ENCODE data around the gene HOXC11. TPM values are rescaled to one million over a fixed set of nuclear protein-coding genes. Genes with fewer than 3 reads are reported as not detected.

HOXC11 gene
- total RNA-seq, 1 donor from 2014 or later = 2.4 TPM

DNA sequence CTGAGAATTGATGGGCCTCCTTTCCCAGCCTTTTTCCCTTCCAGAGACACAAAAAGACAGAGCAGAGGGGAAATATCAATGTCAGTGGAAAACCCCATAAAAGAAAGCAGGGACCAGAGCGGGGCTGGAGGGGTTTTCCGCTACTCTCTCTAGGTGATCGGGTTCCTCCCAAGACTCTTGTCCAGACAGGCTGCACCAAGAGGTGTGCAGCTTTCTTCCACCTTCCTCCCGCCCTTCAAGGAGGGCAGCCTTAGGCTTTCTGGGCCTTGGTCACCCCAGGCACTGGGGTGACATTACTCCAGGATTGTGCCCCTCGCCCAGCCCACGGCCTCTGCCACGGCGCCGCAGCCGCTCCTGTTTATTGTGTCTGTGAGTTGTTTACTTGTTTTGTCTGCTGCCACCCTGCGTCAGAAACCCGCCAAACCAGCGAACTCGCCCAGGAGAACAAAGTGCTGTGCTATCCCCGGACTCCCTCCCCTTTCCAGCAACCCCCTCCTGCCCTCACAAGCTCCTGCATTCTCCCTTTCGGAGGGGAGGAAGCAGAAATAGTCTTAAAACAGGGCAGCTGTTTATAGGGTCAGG is 48.6 kb downstream of the HOXC11 start:
- no peak for DNase-seq

DNA sequence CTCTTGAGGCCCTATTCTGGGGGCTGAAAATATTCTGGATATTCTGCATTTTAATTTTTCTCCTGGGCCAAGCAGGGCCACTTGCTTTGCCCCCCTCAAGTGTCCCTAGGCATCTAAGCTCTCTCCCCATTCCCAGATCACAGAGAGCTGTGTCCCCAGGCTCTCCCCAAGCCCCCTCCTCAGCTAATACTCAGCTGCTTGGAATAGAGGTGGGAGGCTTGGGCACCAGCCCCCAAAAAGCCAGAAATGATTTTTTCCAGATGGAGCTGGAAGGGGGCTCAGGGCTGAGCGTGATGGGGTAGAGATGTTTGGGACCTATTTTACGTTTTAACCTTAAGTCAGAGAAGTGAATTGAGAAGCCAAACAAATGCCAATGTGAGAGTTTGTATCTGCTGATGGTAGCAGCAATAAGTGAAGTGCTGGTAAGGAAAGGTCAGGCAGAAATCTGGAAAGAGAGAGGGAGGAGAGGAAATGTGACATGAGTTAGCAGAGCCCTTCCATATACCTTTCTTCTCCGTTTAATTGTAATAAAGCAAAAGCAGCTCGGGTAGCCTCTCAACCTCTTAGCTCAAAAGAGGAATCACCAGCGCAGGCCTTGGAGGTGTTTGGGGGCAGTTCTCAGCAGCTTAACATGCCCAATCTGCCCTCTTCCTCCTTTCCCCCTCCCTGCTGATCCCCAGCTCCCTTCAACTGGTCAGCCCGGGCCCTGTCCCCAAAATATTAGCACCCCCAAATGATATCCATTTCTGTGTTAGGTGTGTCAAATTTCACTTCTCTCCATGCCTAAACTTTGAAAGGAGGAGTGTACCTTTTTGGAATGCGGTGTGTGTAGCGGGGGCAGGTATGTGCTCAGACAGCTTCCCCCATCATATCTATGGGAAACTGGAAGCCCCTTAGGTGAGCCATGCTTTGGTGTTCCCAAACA is 50.3 kb downstream of the HOXC11 start:
- no peak for DNase-seq

DNA sequence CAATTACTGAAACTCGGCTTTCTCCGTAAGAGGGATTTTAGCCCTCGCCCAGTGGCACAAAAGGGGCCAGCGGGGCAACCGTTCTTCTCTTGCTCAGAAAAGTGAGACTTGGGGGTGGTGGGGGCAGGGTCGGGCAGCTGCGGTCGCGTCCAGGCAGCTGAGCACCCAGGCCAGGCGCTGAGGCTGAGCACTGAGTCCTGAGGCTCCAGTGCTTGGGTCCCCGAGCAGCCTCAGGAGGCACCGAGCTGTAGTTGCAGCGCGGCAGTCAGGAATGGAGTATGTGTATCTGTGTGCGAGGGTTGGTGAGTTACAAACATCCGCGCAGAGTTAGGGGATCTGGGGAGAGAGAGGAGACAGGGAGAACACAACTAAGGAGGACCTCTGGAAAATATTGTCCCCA is 51.2 kb downstream of the HOXC11 start:
- DNase-seq = no peak

GRCh38 chr12:54024581-54025305 is 51.8 kb downstream of the HOXC11 start:
- DNase-seq = no peak

DNA sequence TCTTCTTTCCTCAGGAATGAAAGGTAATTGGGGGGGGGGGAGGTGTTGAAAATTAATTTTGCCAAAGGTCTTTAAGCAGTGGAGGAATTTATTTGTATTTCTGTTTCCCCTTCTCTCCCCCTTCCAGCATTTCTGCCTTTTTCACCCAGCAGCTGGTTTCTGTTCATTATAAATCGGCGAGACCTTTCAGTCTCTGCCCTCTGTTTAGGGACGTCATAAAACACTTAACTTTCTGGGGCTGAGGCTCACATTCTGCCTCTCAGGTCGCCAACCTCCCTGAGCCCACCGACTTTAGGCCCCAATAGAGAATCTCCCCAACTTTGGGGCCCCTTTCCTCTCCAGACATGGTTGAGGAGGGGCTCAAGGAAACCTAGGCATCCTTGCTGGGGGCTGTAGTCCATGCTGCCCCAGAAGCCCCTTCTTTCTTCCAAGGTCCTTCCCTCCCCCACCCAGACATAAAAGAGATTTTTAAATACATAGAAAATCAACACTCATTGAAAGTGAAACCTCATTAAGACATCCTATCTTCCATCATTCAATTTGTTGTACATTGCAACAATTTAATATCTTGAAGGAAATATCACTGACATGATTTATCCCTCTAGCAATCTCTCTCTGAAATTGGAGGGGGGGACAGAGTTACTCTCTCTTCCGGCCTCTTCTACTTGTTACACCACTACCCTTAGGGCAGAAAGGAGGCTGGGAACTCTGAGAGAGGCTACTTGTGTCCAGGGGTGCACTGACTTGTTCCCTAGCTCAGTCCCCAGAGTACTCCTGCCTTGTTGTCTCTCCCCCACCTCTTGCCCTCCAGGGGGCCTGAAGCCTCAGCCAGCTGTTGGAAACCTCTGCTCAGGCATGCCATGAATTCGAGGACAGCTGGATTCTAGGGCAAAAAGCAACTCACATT is 52.8 kb downstream of the HOXC11 start:
- DNase-seq = no peak

- DNase-seq = no peak
Measured at GRCh38 chr12:54026640-54027441, 53.9 kb downstream of the HOXC11 start.

Small RNA genes within 50 kb of the gene (small RNA-seq; reads per million reads assigned to genes)
- gene AC012531.3 (ENCODE audit: low replicate concordance) (not detected), gene AC012531.4 (ENCODE audit: low replicate concordance) (not detected), gene MIR196A2 (ENCODE audit: low replicate concordance) (65.1 reads per million, percentile 96 among the genes with 10 or more reads in this experiment), gene RF01905 (ENCODE audit: low replicate concordance) (not detected), gene RF01906 (ENCODE audit: low replicate concordance) (not detected)

Other genes starting within 250 kb of the HOXC11 start
- 110 TPM for gene CALCOCO1, start 245.7 kb upstream of the HOXC11 start, total RNA-seq
- gene CISTR, start 221.1 kb upstream of the HOXC11 start, total RNA-seq = not detected
- gene HOXC13, start 34.3 kb upstream of the HOXC11 start, total RNA-seq = 5.8 TPM
- gene HOXC12, start 18.2 kb upstream of the HOXC11 start, total RNA-seq = 0.30 TPM
- gene HOTAIR, start 1.8 kb downstream of the HOXC11 start, total RNA-seq = 0.79 TPM
- gene HOXC10, start 12.0 kb downstream of the HOXC11 start, total RNA-seq = 2.6 TPM
- 4.0 TPM for gene HOXC9, start 27.0 kb downstream of the HOXC11 start, total RNA-seq
- gene HOXC8, start 35.9 kb downstream of the HOXC11 start, total RNA-seq = 2.0 TPM
- 6.0 TPM for gene HOXC6, start 55.3 kb downstream of the HOXC11 start, total RNA-seq
- gene HOXC5, start 59.9 kb downstream of the HOXC11 start, total RNA-seq = 1.4 TPM
- 3.6 TPM for gene HOXC4, start 80.7 kb downstream of the HOXC11 start, total RNA-seq
- gene SMUG1, start 215.9 kb downstream of the HOXC11 start, total RNA-seq = 20.9 TPM

Measured in skin of body (tissue), 3 donors.